NT2/D1 (cell line): ENCODE results near the gene INHBB.

ENCODE experiments used
- DNase-seq: peaks from one replicate; pipeline ENCODE4 v3.0.0-alpha.2; 2011; ENCODE audit warnings: low read depth, low spot score
- H3K27me3 ChIP-seq: 2 replicates; pipeline ENCODE4 v1.6.0; 2011; ENCODE audit warnings: mild to moderate bottlenecking; ENCODE audit not compliant: insufficient read length, insufficient read depth
- H3K36me3 ChIP-seq: 2 replicates; pipeline ENCODE4 v1.6.1; 2011; ENCODE audit warnings: mild to moderate bottlenecking, low read length, mixed read lengths; ENCODE audit not compliant: insufficient read depth, insufficient read length
- H3K4me1 ChIP-seq: 2 replicates; pipeline ENCODE4 v1.5.1; 2011; ENCODE audit not compliant: insufficient read depth, insufficient read length
- H3K4me3 ChIP-seq: 2 replicates; pipeline ENCODE4 v1.5.1; 2011; ENCODE audit warnings: low read depth; ENCODE audit not compliant: insufficient read length
- H3K9ac ChIP-seq: 2 replicates; pipeline ENCODE4 v1.6.0; 2011; ENCODE audit warnings: low read depth; ENCODE audit not compliant: insufficient read length
- H3K9me3 ChIP-seq: 2 replicates; pipeline ENCODE4 v1.5.1; 2011; ENCODE audit warnings: mild to moderate bottlenecking, low read length; ENCODE audit not compliant: insufficient read depth
- SUZ12 ChIP-seq: IDR thresholded peaks from 2 replicates; pipeline ENCODE4 v1.6.1; 2011; ENCODE audit not compliant: insufficient read length, insufficient read depth; ENCODE audit errors: extremely low read depth
- YY1 ChIP-seq: IDR thresholded peaks from 2 replicates; pipeline ENCODE4 v1.6.1; 2011; ENCODE audit not compliant: insufficient read length, insufficient read depth
- ZNF274 ChIP-seq: IDR thresholded peaks from 2 replicates; pipeline ENCODE4 v1.6.1; 2011; ENCODE audit warnings: mild to moderate bottlenecking, low read depth, low read length

The INHBB gene

GRCh38 chr2:120360307-120360855 lies 14.4 kb downstream of the INHBB start:
- Histone ChIP-seq H3K27me3 (peaks cover 17% of the 10 kb centered on the region), H3K4me3 (no peak overlapping the region), H3K9ac (no peak overlapping the region), H3K36me3 (no peaks in the 10 kb centered on the region), H3K9me3 (no peaks in the 10 kb centered on the region), H3K4me1 (peaks cover 16% of the 10 kb centered on the region)
- TF ChIP-seq YY1 (no peak), ZNF274 (no peak), SUZ12 (no peak)
- no peak for DNase-seq

- Histone ChIP-seq H3K9me3 (no peaks in the 10 kb centered on the region), H3K36me3 (no peaks in the 10 kb centered on the region), H3K9ac (no peak overlapping the region), H3K27me3 (peaks cover 6% of the 10 kb centered on the region), H3K4me3 (no peak overlapping the region), H3K4me1 (peaks cover 5% of the 10 kb centered on the region)
- TF ChIP-seq ZNF274 (no peak), YY1 (no peak), SUZ12 (no peak)
- DNase-seq, result no peak
Observed at GRCh38 chr2:120362926-120363325, 17.0 kb downstream of the INHBB start.

DNA sequence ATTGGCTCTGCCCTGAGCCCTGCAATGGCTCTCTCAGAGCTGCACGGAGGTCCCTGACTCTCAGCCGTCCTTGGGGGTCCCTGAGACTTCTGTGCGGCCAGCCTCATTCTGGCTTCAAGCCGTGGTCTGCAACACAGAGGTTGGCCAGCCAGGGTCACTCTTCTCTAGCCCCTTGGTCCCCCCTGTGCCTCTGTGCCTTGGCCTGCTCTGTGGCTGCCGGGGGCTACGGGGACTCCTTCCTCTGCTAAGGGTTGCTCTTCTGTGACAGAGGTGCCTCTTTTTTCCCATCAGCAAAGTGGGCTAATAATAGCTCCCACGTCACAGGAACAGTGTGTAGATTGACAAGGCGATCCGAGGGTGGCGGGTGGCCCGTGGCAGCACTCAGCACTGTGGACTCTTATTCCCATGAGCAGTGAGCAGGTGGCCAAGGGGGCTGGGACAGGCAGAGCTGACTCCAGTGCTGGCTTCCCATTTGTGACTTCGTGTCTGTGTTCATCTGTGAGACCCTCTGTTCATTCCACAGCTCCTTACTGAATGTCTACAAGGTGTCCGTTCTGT lies 19.4 kb downstream of the INHBB start:
- peaks cover 6% of the 10 kb centered on the region for H3K4me1 ChIP-seq
- TF ChIP-seq ZNF274 (no peak), YY1 (no peak), SUZ12 (no peak)
- H3K4me3 ChIP-seq, result no peak overlapping the region
- no peak overlapping the region for H3K9ac ChIP-seq
- H3K36me3 ChIP-seq, result no peaks in the 10 kb centered on the region
- H3K27me3 ChIP-seq, result peaks cover 6% of the 10 kb centered on the region
- no peak for DNase-seq
- H3K9me3 ChIP-seq, result no peaks in the 10 kb centered on the region

DNA sequence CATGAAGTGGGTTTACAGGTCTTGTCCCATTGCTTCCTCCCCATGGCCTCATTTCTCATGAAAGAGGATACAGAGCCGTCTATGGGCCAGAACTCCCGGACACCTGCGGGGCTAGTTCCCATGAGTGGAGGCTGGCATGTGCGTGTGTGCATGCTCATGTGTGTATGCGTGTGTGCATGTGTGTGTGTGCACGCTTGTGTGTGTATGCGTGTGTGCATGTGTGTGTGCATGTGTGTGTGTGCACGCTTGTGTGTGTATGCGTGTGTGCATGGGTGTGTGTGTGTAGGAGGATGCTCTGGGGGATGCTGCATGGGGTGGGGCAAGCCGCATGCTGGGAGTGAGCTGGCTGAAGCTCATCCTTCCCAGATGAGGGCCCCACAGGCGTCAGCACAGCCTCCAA lies 20.8 kb downstream of the INHBB start:
- Histone ChIP-seq H3K27me3 (peaks cover 4% of the 10 kb centered on the region), H3K36me3 (no peaks in the 10 kb centered on the region), H3K4me3 (no peak overlapping the region), H3K9me3 (no peaks in the 10 kb centered on the region), H3K4me1 (peaks cover 7% of the 10 kb centered on the region), H3K9ac (no peak overlapping the region)
- TF ChIP-seq ZNF274 (no peak), YY1 (no peak), SUZ12 (no peak)
- DNase-seq, result no peak

DNA sequence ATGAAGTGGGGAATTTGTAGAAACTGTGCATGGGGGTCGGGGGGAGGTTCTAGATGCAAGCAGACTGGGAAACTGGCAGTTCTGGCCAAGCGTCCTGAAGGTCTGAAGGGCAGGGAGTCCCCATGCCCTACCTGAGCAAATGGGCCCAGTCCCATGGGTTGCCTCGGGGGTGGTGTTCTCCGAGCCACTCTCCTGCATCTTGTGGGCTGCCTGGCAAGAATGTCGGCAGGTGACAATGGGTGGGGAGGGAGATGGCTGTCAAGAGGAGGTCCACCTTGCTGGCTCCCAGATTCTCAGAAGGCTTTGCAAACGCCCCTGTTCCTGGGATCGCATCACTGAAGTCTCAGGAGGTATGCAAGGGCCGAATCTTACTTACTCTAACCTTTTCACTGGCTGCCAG lies 21.3 kb downstream of the INHBB start:
- H3K9ac ChIP-seq, result no peak overlapping the region
- TF ChIP-seq YY1 (no peak), ZNF274 (no peak), SUZ12 (no peak)

GRCh38 chr2:120367649-120368048 lies 21.7 kb downstream of the INHBB start:
- no peak overlapping the region for H3K4me3 ChIP-seq
- peaks cover 13% of the 10 kb centered on the region for H3K4me1 ChIP-seq
- H3K36me3 ChIP-seq, result no peaks in the 10 kb centered on the region
- no peaks in the 10 kb centered on the region for H3K9me3 ChIP-seq
- no peak overlapping the region for H3K9ac ChIP-seq
- peaks cover 3% of the 10 kb centered on the region for H3K27me3 ChIP-seq
- TF ChIP-seq ZNF274, result no peak
- no peak for TF ChIP-seq YY1
- TF ChIP-seq SUZ12, result no peak
- DNase-seq, result no peak

More for the DNA sequence above, 21.3 kb downstream of the INHBB start:
- peaks cover 3% of the 10 kb centered on the region for H3K27me3 ChIP-seq
- no peaks in the 10 kb centered on the region for H3K36me3 ChIP-seq
- peaks cover 11% of the 10 kb centered on the region for H3K4me1 ChIP-seq
- no peaks in the 10 kb centered on the region for H3K9me3 ChIP-seq
- no peak overlapping the region for H3K4me3 ChIP-seq
- no peak for DNase-seq

DNA sequence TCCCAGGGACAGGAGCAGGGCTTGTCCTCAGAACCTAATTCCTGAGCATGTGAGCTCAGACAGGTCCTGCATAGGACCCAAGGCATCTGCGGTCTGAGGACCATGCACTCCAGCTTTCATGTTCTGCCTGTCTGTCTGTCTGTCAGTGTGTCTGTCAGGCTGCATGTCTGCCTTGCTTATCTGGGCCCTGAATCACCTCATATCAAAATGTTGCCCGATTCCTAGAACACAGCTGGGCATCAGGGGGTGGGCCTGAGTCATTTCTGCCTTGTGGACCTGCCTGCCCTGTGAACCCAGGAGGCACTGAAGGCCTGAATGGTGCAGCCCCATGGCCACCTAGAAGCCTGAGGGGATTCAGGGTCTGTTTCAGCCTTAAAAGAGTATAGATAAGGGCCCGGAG lies 22.1 kb downstream of the INHBB start:
- no peak for TF ChIP-seq SUZ12
- no peak for TF ChIP-seq ZNF274
- TF ChIP-seq YY1, result no peak
- H3K36me3 ChIP-seq, result no peaks in the 10 kb centered on the region
- DNase-seq, result no peak
- H3K27me3 ChIP-seq, result peaks cover 3% of the 10 kb centered on the region
- H3K9me3 ChIP-seq, result no peaks in the 10 kb centered on the region
- H3K4me1 ChIP-seq, result peaks cover 17% of the 10 kb centered on the region
- no peak overlapping the region for H3K9ac ChIP-seq
- H3K4me3 ChIP-seq, result no peak overlapping the region
